22Rv1 (cell line): ENCODE data around the gene ELAVL1.

ENCODE experiments used
- CTCF ChIP-seq: fragments of 450-650 bp; IDR thresholded peaks from 2 replicates; pipeline ENCODE4 v1.5.1; 2017; ENCODE audit warnings: mild to moderate bottlenecking
- ZFX ChIP-seq: fragments of 450-650 bp; IDR thresholded peaks from 2 replicates; pipeline ENCODE4 v1.6.1; 2017; ENCODE audit warnings: antibody characterized with exemption, borderline replicate concordance

GRCh38 chr19:7992575-7992974, 12.9 kb downstream of the ELAVL1 start:
- no peak for TF ChIP-seq CTCF
- no peak for TF ChIP-seq ZFX
